A549 (cell line): ENCODE data around the gene ARMH1. TPM values are rescaled to one million over a fixed set of nuclear protein-coding genes. Genes with fewer than 3 reads are reported as not detected.

Source experiments
- ATAC-seq, 2 experiments: fragments of 200-7000 bp in 1 of 2; fragments of >200 bp in 1 of 2; cut with Nextera tagmentation in 1 of 2; cut with Tn5 transposase in 1 of 2; 3 replicates each; pipeline versions ENCODE4 v1.8.0 to v1.9.1; 2018 to 2020; ENCODE audit warnings: mild to moderate bottlenecking in 1 of 2, moderate library complexity in 1 of 2
- CTCF ChIA-PET: fragments of 300-600 bp; sonication (Branson Sonifier 250); formaldehyde crosslinking; extraction: SDS; loops from one replicate; lab custom pipeline; 2021; ENCODE audit warnings: antibody characterized with exemption, inconsistent platforms; lab: Yijun Ruan, JAX
- POLR2A ChIA-PET: fragments of 350-600 bp; formaldehyde crosslinking; extraction: SDS; loops from one replicate; lab custom pipeline; 2021; ENCODE audit warnings: antibody characterized with exemption, inconsistent platforms; lab: Yijun Ruan, JAX
- DNase-seq, 2 experiments: peaks; one replicate each; pipeline versions ENCODE4 v3.0.0 to v3.0.0-alpha.2; 2011 to 2016; ENCODE audit warnings: low read depth in 1 of 2, low spot score in 1 of 2
- FAIRE-seq: peaks from 2 replicates; lab custom pipeline; 2011; peaks lifted over from hg19 to GRCh38; lab: Jason Lieb, UNC
- H3K27ac ChIP-seq, 2 experiments: fragments of >200 bp; sonication (Bioruptor Twin); formaldehyde crosslinking; 3 replicates each; pipeline ENCODE4 v1.5.1; 2016 to 2017
- H3K4me1 ChIP-seq: fragments of >200 bp; sonication (Bioruptor Twin); formaldehyde crosslinking; 3 replicates; pipeline ENCODE4 v1.6.1; 2016
- H3K4me2 ChIP-seq: fragments of >200 bp; sonication (Bioruptor Twin); formaldehyde crosslinking; 3 replicates; pipeline ENCODE4 v1.6.1; 2016
- H3K4me3 ChIP-seq: fragments of >200 bp; sonication (Bioruptor Twin); formaldehyde crosslinking; 3 replicates; pipeline ENCODE4 v1.5.1; 2016
- H3K9me3 ChIP-seq: fragments of >200 bp; sonication (Bioruptor Twin); formaldehyde crosslinking; 3 replicates; pipeline ENCODE4 v1.6.1; 2016
- BCL3 ChIP-seq: fragments of >200 bp; sonication (Bioruptor Twin); formaldehyde crosslinking; IDR thresholded peaks from 3 replicates; pipeline ENCODE4 v1.6.1; 2016
- BHLHE40 ChIP-seq: IDR thresholded peaks from 2 replicates; pipeline ENCODE4 v1.6.1; 2012; ENCODE audit warnings: low read depth, low read length, inconsistent platforms
- CBX2 ChIP-seq: fragments of 200-600 bp; sonication (generic); IDR thresholded peaks from 2 replicates; pipeline ENCODE4 v1.6.1; 2016; ENCODE audit warnings: low read depth, mild to moderate bottlenecking, borderline replicate concordance
- CTCF ChIP-seq: fragments of >200 bp; sonication (Bioruptor Twin); formaldehyde crosslinking; IDR thresholded peaks from 3 replicates; pipeline ENCODE4 v1.5.1; 2016
- EHF ChIP-seq: fragments of 250-450 bp; sonication (Bioruptor Pico); IDR thresholded peaks from 2 replicates; pipeline ENCODE4 v1.5.0; 2020; ENCODE audit warnings: mild to moderate bottlenecking
- ELK1 ChIP-seq: fragments of 150-350 bp; IDR thresholded peaks from 2 replicates; pipeline ENCODE4 v1.6.1; 2014; ENCODE audit warnings: low read depth, mild to moderate bottlenecking, low read length
- ESRRA ChIP-seq: fragments of 150-350 bp; IDR thresholded peaks from 2 replicates; pipeline ENCODE4 v1.6.1; 2014; ENCODE audit warnings: mild to moderate bottlenecking, low read length, borderline replicate concordance
- FOXS1 ChIP-seq: fragments of 250-450 bp; sonication (Bioruptor Pico); IDR thresholded peaks from 2 replicates; pipeline ENCODE4 v1.5.0; 2020; ENCODE audit warnings: mild to moderate bottlenecking, moderate library complexity
- HOXB13 ChIP-seq: fragments of 250-450 bp; sonication (Bioruptor Pico); IDR thresholded peaks from 2 replicates; pipeline ENCODE4 v1.5.0; 2020; ENCODE audit warnings: low read depth, mild to moderate bottlenecking, moderate library complexity
- HOXB5 ChIP-seq: fragments of 250-450 bp; sonication (Bioruptor Pico); IDR thresholded peaks from 2 replicates; pipeline ENCODE4 v1.5.0; 2020; ENCODE audit warnings: mild to moderate bottlenecking, moderate library complexity
- JUNB ChIP-seq: fragments of >200 bp; sonication (Bioruptor Twin); formaldehyde crosslinking; IDR thresholded peaks from 2 replicates; pipeline ENCODE4 v1.6.1; 2016
- MAZ ChIP-seq: fragments of 150-350 bp; IDR thresholded peaks from 2 replicates; pipeline ENCODE4 v1.6.1; 2014; ENCODE audit warnings: antibody characterized with exemption, low read depth, low read length, borderline replicate concordance
- MYC ChIP-seq: IDR thresholded peaks from 2 replicates; pipeline ENCODE4 v1.6.1; 2012; ENCODE audit warnings: mild to moderate bottlenecking, inconsistent platforms, low read length, improper control_type of control experiment, borderline replicate concordance
- NR3C1 ChIP-seq: fragments of >200 bp; sonication (Bioruptor Twin); formaldehyde crosslinking; IDR thresholded peaks from 3 replicates; pipeline ENCODE4 v1.6.1; 2017
- PBX3 ChIP-seq: IDR thresholded peaks from 2 replicates; pipeline ENCODE4 v1.6.1; 2012
- PHF8 ChIP-seq: fragments of 200-600 bp; sonication (generic); IDR thresholded peaks from 2 replicates; pipeline ENCODE4 v1.6.1; 2016; ENCODE audit warnings: low read depth, mild to moderate bottlenecking, antibody characterized with exemption, moderate library complexity, borderline replicate concordance
- POLR2A ChIP-seq: IDR thresholded peaks from 2 replicates; pipeline ENCODE4 v1.6.1; 2012; ENCODE audit warnings: mild to moderate bottlenecking, low read length
- RAD21 ChIP-seq, 2 experiments: fragments of >200 bp in 1 of 2; sonication (Bioruptor Twin) in 1 of 2; formaldehyde crosslinking in 1 of 2; IDR thresholded peaks in 1 of 2; conservative IDR thresholded peaks in 1 of 2; 2 replicates in 1 of 2; 3 replicates in 1 of 2; pipeline ENCODE4 v1.6.1; 2012 to 2018; ENCODE audit warnings: inconsistent platforms in 1 of 2
- SMC3 ChIP-seq: fragments of >200 bp; sonication (Bioruptor Twin); formaldehyde crosslinking; IDR thresholded peaks from 3 replicates; pipeline ENCODE4 v1.6.1; 2018; ENCODE audit warnings: inconsistent platforms
- TFCP2L1 ChIP-seq: fragments of 250-450 bp; sonication (Bioruptor Pico); IDR thresholded peaks from 2 replicates; pipeline ENCODE4 v1.5.0; 2021; ENCODE audit warnings: mild to moderate bottlenecking
- USF2 ChIP-seq: fragments of 450-650 bp; IDR thresholded peaks from 2 replicates; pipeline ENCODE4 v1.6.1; 2014; ENCODE audit warnings: antibody characterized with exemption
- ZC3H11A ChIP-seq: fragments of 450-650 bp; IDR thresholded peaks from 2 replicates; pipeline ENCODE4 v1.6.1; 2014; ENCODE audit warnings: antibody characterized with exemption, mild to moderate bottlenecking
- ZNF302 ChIP-seq: fragments of 250-450 bp; sonication (Bioruptor Pico); IDR thresholded peaks from 2 replicates; pipeline ENCODE4 v1.9.0; 2021; ENCODE audit warnings: inconsistent platforms, mild to moderate bottlenecking, moderate library complexity
- ZSCAN20 ChIP-seq: fragments of 250-450 bp; sonication (Bioruptor Pico); IDR thresholded peaks from 2 replicates; pipeline ENCODE4 v1.8.0; 2022; ENCODE audit warnings: mild to moderate bottlenecking, moderate library complexity
- WGBS: methylation state at CpG from one replicate; pipeline ENCODE4 v1.1.6; 2017; ENCODE audit errors: missing lambda C conversion rate; 5-methylcytosine and 5-hydroxymethylcytosine counted together
- polyA plus RNA-seq, 4 experiments: library from polyadenylated mRNA; depleted of rRNA in 3 of 4; stranded (reverse); fragments of >200 nt; fragmentation: RNase III in 1 of 4; extraction: RNeasy Plus Mini Kit Qiagen cat#74134 plus additional on column Dnase treatment in 1 of 4; gene quantifications; 2 replicates in 3 of 4; 3 replicates in 1 of 4; pipeline ENCODE4 v1.2.3, GENCODE V29; 2011 to 2017

ARMH1 gene
- polyA plus RNA-seq, 2 of the 4 experiments (the other 2 are of a cell fraction) = 2.4 to 2.7 TPM

GRCh38 chr1:44678626-44679025 lies 4.1 kb downstream of the ARMH1 start:
- Histone ChIP-seq H3K4me2 (no peak overlapping the region), H3K27ac (no peak overlapping the region), H3K4me3 (no peak overlapping the region), H3K9me3 (no peaks in the 10 kb centered on the region), H3K4me1 (peaks cover 20% of the 10 kb centered on the region)
- TF ChIP-seq ELK1 (no peak), ZNF302 (CRISPR knock-in tag) (no peak), EHF (CRISPR knock-in tag) (no peak), PHF8 (no peak), PBX3 (no peak), USF2 (no peak), TFCP2L1 (CRISPR knock-in tag) (no peak), RAD21 (conservative IDR thresholded peaks at IDR 0.05 in 1 of 2, IDR thresholded peaks at IDR 0.05 in 1 of 2) (no peak), BHLHE40 (no peak), ESRRA (no peak), MYC (no peak)
- ChIA-PET POLR2A (no interaction called here), CTCF (no interaction called here)
- FAIRE-seq = no peak
- 84% methylated on average over 4 of the region's 4 CpGs for WGBS
- no peak for ATAC-seq
- no peak for DNase-seq

- DNase-seq (no peak), FAIRE-seq (no peak), ATAC-seq (no peak)
- no peak overlapping the region for H3K27ac ChIP-seq
- H3K4me1 ChIP-seq = peaks cover 20% of the 10 kb centered on the region
- H3K4me3 ChIP-seq = no peak overlapping the region
- TF ChIP-seq FOXS1 (CRISPR knock-in tag) = no peak
- no peak for TF ChIP-seq BCL3
- TF ChIP-seq CTCF = no peak
- no peak for TF ChIP-seq HOXB5 (CRISPR knock-in tag)
- no peak for TF ChIP-seq HOXB13
- no peak for TF ChIP-seq POLR2A
- TF ChIP-seq ZSCAN20 (CRISPR knock-in tag) = no peak
- TF ChIP-seq PHF8 = no peak
- TF ChIP-seq ESRRA = no peak
- no peak for TF ChIP-seq SMC3
- TF ChIP-seq ZC3H11A = no peak
- TF ChIP-seq PBX3 = no peak
- TF ChIP-seq MAZ = no peak
- TF ChIP-seq NR3C1 = no peak
- no peak for TF ChIP-seq CBX2
- TF ChIP-seq JUNB = no peak
- no peak for TF ChIP-seq ZNF302 (CRISPR knock-in tag)
- CTCF ChIA-PET = interaction anchor here (0.7 to 1.6 kb wide), 3 partner anchors 11 to 36 kb away, joined by 3 to 4 read pairs (median 4); no protein-coding TSS in a partner anchor
- 78% methylated on average over 5 of the region's 5 CpGs for WGBS
- no peak overlapping the region for H3K4me2 ChIP-seq
- H3K9me3 ChIP-seq = no peaks in the 10 kb centered on the region
- POLR2A ChIA-PET = no interaction called here
These were observed 5.0 kb downstream of the ARMH1 start for GRCh38 chr1:44679468-44679867.
